ENCODE results near the gene IFNA6. TPM values are rescaled to one million over a fixed set of nuclear protein-coding genes. Genes with fewer than 3 reads are reported as not detected.

IFNA6 gene
- total RNA-seq (2014; rRNA removed; shearing (Covaris generic)) (not detected in 2 replicates), polyA plus RNA-seq (2016; fragmentation: Nextera tagmentation; extraction: Ambion mirVana) (not detected in 2 replicates)

GRCh38 chr9:21350787-21351186, at the start of gene IFNA6:
Gene IFNA6 (minus strand): TSS chr9:21350887. CDS start chr9:21350887, 0 bp downstream.
- no peak within 1 kb of the TSS for H3K9ac ChIP-seq
- TF ChIP-seq EZH2phosphoT487 (IDR thresholded peaks at IDR 0.05; ENCODE audit: insufficient read depth, low read depth) (no peak), EZH2 (IDR thresholded peaks at IDR 0.05; ENCODE audit: insufficient read depth, poor library complexity, severe bottlenecking) (no peak)
- no peak for DNase-seq
- H2AFZ ChIP-seq = no peak within 1 kb of the TSS
- no peaks in the 10 kb centered on the region for H4K20me1 ChIP-seq (ENCODE audit: insufficient read depth)
- H3K9me2 ChIP-seq (ENCODE audit: insufficient read depth) = no peaks in the 10 kb centered on the region
- no peak within 1 kb of the TSS for H3K4me2 ChIP-seq (ENCODE audit: unreplicated experiment)
- no peaks in the 10 kb centered on the region for H3F3A ChIP-seq (ENCODE audit: insufficient read depth)
- H3K36me3 ChIP-seq (ENCODE audit: low read depth) = no peaks in the 10 kb centered on the region
- H3K79me2 ChIP-seq (ENCODE audit: insufficient read depth) = no peaks in the 10 kb centered on the region
- H3K9me3 ChIP-seq (ENCODE audit: low read depth) = no peaks in the 10 kb centered on the region
- no peak within 1 kb of the TSS for H3K4me3 ChIP-seq
- no peaks in the 10 kb centered on the region for H3K4me1 ChIP-seq (ENCODE audit: insufficient read depth)
- in situ Hi-C loops (cut with MboI) = no loop called here
- WGBS, 2 experiments (ENCODE audit: low coverage in 1 of 2, low lambda C conversion rate in 2 of 2, missing lambda C conversion rate in 2 of 2) = 50 to 61% methylated on average over 1 of the region's 1 CpG
- H3K27me3 ChIP-seq (replicated peaks; ENCODE audit: insufficient read depth) = peaks cover 55% of the 10 kb centered on the region
- H3K27ac ChIP-seq = no peak within 1 kb of the TSS

- no peak overlapping the region for H3K4me2 ChIP-seq (ENCODE audit: unreplicated experiment)
- H3F3A ChIP-seq (ENCODE audit: insufficient read depth) = no peaks in the 10 kb centered on the region
- no peak overlapping the region for H3K27ac ChIP-seq
- H3K9ac ChIP-seq = no peak overlapping the region
- 23 to 25% methylated on average over 3 of the region's 3 CpGs for WGBS, 2 experiments (ENCODE audit: low coverage in 1 of 2, low lambda C conversion rate in 2 of 2, missing lambda C conversion rate in 2 of 2)
- no peaks in the 10 kb centered on the region for H3K9me3 ChIP-seq (ENCODE audit: low read depth)
- no peak for DNase-seq
- H3K79me2 ChIP-seq (ENCODE audit: insufficient read depth) = no peaks in the 10 kb centered on the region
- H3K36me3 ChIP-seq (ENCODE audit: low read depth) = no peaks in the 10 kb centered on the region
- H3K27me3 ChIP-seq (replicated peaks; ENCODE audit: insufficient read depth) = peaks cover 8% of the 10 kb centered on the region
- no peaks in the 10 kb centered on the region for H3K9me2 ChIP-seq (ENCODE audit: insufficient read depth)
- H3K4me1 ChIP-seq (ENCODE audit: insufficient read depth) = no peaks in the 10 kb centered on the region
- TF ChIP-seq EZH2phosphoT487 (IDR thresholded peaks at IDR 0.05; ENCODE audit: insufficient read depth, low read depth) = no peak
- no peak for TF ChIP-seq EZH2 (IDR thresholded peaks at IDR 0.05; ENCODE audit: insufficient read depth, poor library complexity, severe bottlenecking)
- in situ Hi-C loops (cut with MboI) = no loop called here
- H2AFZ ChIP-seq = no peak overlapping the region
- no peak overlapping the region for H3K4me3 ChIP-seq
- no peaks in the 10 kb centered on the region for H4K20me1 ChIP-seq (ENCODE audit: insufficient read depth)
Measured at GRCh38 chr9:21399956-21400355, 49.3 kb upstream of the IFNA6 start.

GRCh38 chr9:21398955-21399489, 48.3 kb upstream of the IFNA6 start:
- Histone ChIP-seq H4K20me1 (ENCODE audit: insufficient read depth) (no peaks in the 10 kb centered on the region), H3K9ac (no peak overlapping the region), H2AFZ (no peak overlapping the region), H3K36me3 (ENCODE audit: low read depth) (no peaks in the 10 kb centered on the region), H3K9me3 (ENCODE audit: low read depth) (no peaks in the 10 kb centered on the region), H3K4me3 (no peak overlapping the region), H3K27me3 (replicated peaks; ENCODE audit: insufficient read depth) (peaks cover 16% of the 10 kb centered on the region), H3K27ac (no peak overlapping the region), H3K4me2 (ENCODE audit: unreplicated experiment) (no peak overlapping the region), H3K9me2 (ENCODE audit: insufficient read depth) (no peaks in the 10 kb centered on the region), H3K4me1 (ENCODE audit: insufficient read depth) (no peaks in the 10 kb centered on the region), H3K79me2 (ENCODE audit: insufficient read depth) (no peaks in the 10 kb centered on the region), H3F3A (ENCODE audit: insufficient read depth) (no peaks in the 10 kb centered on the region)
- in situ Hi-C loops (cut with MboI) = no loop called here
- no peak for DNase-seq
- 89 to 90% methylated on average over 5 of the region's 5 CpGs for WGBS, 2 experiments (ENCODE audit: low coverage in 1 of 2, low lambda C conversion rate in 2 of 2, missing lambda C conversion rate in 2 of 2)
- no peak for TF ChIP-seq EZH2 (IDR thresholded peaks at IDR 0.05; ENCODE audit: insufficient read depth, poor library complexity, severe bottlenecking)
- TF ChIP-seq EZH2phosphoT487 (IDR thresholded peaks at IDR 0.05; ENCODE audit: insufficient read depth, low read depth) = no peak

- Histone ChIP-seq H3K9ac (peak overlapping the region; percentile 16), H3K4me1 (ENCODE audit: insufficient read depth) (no peaks in the 10 kb centered on the region), H3K9me3 (ENCODE audit: low read depth) (no peaks in the 10 kb centered on the region), H4K20me1 (ENCODE audit: insufficient read depth) (no peaks in the 10 kb centered on the region), H3K79me2 (ENCODE audit: insufficient read depth) (no peaks in the 10 kb centered on the region), H2AFZ (peak overlapping the region; percentile 65), H3K9me2 (ENCODE audit: insufficient read depth) (no peaks in the 10 kb centered on the region), H3K27me3 (replicated peaks; ENCODE audit: insufficient read depth) (peaks cover 34% of the 10 kb centered on the region), H3F3A (ENCODE audit: insufficient read depth) (no peaks in the 10 kb centered on the region), H3K4me2 (ENCODE audit: unreplicated experiment) (peak overlapping the region; percentile 89), H3K36me3 (ENCODE audit: low read depth) (no peaks in the 10 kb centered on the region), H3K27ac (no peak overlapping the region), H3K4me3 (peak overlapping the region; percentile 72)
- TF ChIP-seq EZH2 (IDR thresholded peaks at IDR 0.05; ENCODE audit: insufficient read depth, poor library complexity, severe bottlenecking) (no peak), EZH2phosphoT487 (IDR thresholded peaks at IDR 0.05; ENCODE audit: insufficient read depth, low read depth) (no peak)
- DNase-seq = peak; percentile 59
- WGBS, 2 experiments (ENCODE audit: low coverage in 1 of 2, low lambda C conversion rate in 2 of 2, missing lambda C conversion rate in 2 of 2) = 7 to 9% methylated on average over 40 of the region's 40 CpGs
- in situ Hi-C loops (cut with MboI) = no loop called here
Measured at GRCh38 chr9:21395778-21396717, 45.4 kb upstream of the IFNA6 start.
